T1000 (cell line): ENCODE measurements around the gene COX20.

ENCODE experiments used
- DNase-seq: peaks from one replicate; lab custom pipeline; 2025; ENCODE audit warnings: mixed read lengths; lab: John Stamatoyannopoulos, UW

COX20 gene

DNA sequence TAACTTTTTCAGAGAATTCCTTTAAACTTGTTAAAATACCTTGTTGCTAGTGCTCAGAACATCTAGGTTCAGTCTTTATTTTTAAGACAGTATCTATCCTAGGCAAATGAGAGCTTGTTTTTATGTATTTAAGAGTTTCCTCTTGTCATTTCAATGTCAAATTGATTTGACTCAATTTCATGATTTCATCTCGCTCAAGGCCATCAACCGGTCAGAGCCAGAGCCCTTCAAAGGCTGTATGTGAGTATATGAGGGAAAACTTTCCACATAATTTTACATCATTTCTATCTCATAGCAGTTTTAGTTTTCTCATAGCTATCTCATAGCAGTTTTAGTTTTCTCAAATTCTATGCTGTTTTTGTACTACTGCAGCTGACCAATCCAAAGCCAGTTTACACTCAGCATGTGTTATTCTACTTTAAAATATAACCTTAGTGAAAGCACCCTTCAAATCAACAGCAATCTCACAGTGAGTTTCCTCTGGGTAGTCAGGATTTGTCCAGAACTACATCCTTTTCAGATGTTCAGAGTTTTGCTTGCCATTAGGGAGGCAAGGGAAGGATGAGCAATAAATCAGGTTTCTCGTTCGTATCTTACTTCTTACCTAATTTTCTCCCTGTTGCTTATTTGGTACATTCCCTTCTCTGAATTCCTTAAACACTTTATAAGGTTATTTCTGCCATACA, 16.2 kb downstream of the COX20 start:
- no peak for DNase-seq

DNA sequence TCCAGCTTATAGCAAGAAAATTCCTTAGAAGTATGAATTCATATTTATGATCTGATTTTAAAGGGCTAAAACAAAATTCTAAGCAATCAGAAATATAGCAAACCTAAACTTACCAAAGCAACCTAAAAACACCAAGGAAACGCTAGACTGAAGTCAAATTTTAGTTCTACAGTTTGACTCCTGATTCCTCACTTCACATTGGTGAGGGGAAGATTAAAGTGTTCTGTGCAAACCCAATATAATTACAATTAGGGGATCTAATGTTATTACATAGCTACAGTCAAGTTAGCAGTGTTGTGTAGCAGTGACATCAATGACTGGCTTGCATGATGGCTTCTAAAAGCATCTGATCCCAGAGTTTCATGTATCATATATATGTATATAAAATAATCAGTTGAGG, 17.2 kb downstream of the COX20 start:
- no peak for DNase-seq

- no peak for DNase-seq
Measured at GRCh38 chr1:244854166-244854565, 18.7 kb downstream of the COX20 start.

- DNase-seq = no peak
Measured at GRCh38 chr1:244854865-244855578, 19.6 kb downstream of the COX20 start.

DNA sequence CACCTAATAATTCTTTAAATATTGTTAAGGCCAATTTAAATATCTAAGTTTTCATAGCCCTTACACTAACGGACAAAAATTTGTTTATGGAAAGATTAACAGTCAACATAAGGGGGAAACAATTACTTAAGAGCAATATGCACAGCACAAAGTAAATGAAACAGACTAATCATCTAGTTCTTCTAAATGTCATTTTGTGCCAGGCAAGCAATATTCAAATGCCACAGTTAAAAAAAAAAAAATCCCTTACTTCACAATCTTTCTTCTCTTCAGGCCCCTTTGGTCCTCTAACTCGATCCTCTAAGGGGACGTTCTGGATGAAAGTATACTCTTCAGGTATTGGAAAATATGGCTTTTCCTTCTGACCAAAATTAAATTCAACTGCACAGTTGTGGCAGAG, 22.3 kb downstream of the COX20 start:
- DNase-seq = no peak

- no peak for DNase-seq
Measured at GRCh38 chr1:244858357-244858756, 22.9 kb downstream of the COX20 start.

DNA sequence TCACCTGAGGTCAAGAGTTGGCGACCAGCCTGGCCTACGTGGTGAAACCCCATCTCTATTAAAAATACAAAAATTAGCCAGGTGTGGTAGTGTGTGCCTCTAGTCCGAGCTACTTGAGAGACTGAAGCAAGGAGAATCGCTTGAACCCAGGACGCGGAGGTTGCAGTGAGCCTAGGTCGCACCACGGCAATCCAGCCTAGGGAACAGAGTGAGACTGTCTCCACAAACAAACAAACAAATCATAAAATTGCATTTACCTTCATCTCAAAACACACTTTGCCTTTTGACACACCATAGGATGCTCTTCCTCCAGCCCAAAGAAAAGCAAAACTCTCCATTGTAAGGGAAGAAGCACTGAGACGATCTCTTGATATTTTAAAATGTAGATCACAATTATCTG, 24.6 kb downstream of the COX20 start:
- no peak for DNase-seq

DNA sequence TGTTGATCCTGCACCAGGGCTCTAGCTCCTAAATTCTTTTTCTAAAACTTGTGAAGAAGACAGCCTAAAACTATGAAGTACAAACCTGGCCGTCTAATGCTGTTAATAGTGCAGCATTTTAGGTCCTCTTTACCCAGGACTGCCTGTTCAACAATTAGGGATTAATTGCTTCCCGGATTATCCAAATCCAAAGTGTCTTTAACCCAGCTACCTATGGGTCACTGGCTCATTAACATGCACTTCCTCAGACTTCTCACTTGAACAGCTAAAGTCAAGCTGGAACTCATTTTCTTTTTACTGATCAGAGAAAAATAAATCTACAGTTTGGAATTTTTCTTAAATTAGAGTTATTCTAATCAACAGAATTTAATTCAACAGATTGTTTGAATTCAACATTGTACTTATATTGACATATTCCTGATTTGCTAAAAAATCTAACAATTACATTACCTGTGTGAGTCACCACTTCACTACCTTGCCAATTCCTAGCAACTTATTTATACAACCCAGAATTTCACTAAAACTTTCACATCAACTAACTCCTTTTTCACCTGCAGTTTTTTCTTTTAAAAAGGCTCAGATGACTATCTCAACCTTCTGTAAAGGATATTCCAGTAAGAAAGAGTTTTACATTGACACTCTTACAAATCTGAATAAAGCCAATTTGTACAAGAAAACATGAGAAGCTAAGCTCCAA, 25.6 kb downstream of the COX20 start:
- no peak for DNase-seq

DNA sequence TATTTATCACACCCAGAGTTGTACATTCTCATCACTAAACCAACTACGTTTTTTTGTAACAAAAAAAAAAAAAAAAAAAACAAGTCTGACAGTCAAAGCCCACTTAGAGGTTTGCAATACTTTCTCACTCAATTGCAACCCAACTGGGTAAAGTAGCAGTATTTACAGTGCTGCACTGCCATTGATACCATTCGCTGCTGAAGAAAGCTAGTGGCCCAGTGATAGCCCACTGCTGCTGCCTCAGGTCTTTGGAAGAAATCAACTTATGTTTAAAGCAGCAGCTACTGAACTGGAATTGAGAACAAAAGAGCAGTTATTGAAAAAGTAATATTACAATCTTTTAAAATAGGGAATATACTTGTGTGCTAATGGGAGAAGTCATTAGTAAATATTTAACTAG, 26.2 kb downstream of the COX20 start:
- DNase-seq = no peak

GRCh38 chr1:244862354-244862698, 26.9 kb downstream of the COX20 start:
- DNase-seq = no peak

DNA sequence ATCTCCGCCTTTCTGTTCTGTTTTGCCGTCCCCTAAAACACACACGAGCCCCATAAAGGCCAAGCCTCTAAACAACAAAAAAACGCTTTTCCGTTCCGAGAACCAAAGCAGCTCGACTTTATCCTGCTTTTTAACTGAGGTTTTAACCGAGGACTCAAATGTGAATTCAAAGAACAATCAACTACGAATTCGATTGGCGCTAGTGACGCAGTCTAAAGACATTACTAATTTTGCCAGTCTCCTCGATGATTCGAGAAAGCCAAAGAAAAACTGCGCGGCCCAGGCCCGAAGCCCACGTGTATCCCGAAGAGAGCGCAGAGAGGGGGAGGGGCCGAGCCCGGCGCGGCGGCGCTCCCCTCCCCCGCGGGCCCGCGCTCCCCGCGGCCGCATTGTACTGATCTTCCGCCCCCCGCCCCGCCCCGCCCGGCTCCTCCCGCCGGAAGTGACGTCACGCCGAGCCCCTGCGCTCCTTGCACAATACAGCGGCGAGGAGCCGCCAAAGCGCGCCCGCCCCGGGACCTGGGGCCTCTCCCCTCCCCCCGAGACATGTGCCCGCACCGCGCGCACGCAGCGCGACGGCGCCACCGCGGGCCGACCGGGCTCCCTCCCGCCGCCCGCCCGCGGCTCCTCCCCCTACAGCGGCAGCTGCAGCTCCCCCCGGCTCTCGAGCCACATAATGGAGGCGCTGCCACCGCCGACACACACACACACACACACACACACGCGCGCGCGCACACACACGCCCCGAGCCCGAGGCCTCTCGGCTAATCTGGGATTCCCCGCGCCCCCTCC, 27.4 kb downstream of the COX20 start:
- peak; percentile 83 for DNase-seq

GRCh38 chr1:244863491-244864252, 28.2 kb downstream of the COX20 start:
- DNase-seq = peak; percentile 24

- DNase-seq = peak; percentile 89
Measured at GRCh38 chr1:244864253-244865027, 29.0 kb downstream of the COX20 start, which contains the start of gene HNRNPU. Gene HNRNPU, minus strand, starts transcription at chr1:244864543. Its CDS starts 236 bp downstream, at chr1:244864307.

- no peak for DNase-seq
Measured at GRCh38 chr1:244865028-244865371, 29.5 kb downstream of the COX20 start.

GRCh38 chr1:244865820-244866219, 30.4 kb downstream of the COX20 start:
- no peak for DNase-seq

GRCh38 chr1:244866355-244866754, 30.9 kb downstream of the COX20 start:
- DNase-seq = no peak

DNA sequence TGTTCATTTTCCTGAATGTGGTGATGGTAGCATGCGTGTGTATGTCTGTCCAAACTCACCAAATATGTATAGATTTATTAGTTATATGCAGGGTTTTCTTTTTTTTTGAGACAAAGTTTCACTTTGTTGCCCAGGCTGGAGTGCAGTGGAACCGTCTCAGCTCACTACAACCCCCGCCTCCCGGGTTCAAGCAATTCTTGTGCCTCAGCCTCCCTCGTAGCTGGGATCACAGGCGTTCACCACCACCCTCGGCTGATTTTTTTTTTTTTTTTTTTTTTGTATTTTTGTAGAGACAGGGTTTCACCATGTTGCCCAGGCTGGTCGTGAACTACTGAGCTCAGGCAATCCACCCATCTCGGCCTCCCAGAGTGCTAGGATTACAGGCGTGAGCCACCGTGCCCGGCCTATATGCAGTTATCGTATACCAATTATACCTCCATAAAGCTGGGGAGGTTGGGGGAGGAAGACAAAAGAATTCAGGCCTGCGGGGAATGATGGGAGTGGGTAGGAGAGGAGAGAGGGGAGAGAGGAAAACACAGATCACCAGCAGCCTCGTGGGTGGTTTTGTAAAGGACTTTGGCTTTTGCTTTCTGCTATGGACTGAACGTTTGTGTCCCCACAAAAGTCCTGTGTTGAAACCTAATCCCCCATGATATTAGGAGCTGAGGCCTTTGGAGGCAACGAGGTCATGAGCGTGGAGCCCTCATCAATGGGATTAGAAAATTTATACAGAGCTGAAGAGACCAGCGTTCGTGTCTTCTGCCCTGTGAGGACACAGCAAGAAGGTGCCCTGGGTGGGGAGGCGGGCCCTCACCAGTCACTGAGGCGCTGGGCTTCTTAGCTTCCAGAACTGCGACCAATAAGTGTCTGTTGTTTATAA, 33.3 kb downstream of the COX20 start:
- DNase-seq = no peak

GRCh38 chr1:244869364-244869827, 33.9 kb downstream of the COX20 start:
- no peak for DNase-seq

- DNase-seq = no peak
Measured at GRCh38 chr1:244869950-244870349, 34.5 kb downstream of the COX20 start.
